ENCODE measurements around the gene OAT. TPM values are rescaled to one million over a fixed set of nuclear protein-coding genes. Genes with fewer than 3 reads are reported as not detected.

Gene OAT
- total and polyA plus RNA-seq, 4 donors: 26.2 to 75.3 (median 53.7) TPM

GRCh38 chr10:124385627-124386185 is 33.0 kb downstream of the OAT start:
- Histone ChIP-seq H3K27me3 (ENCODE audit: control insufficient read depth in 3 of 3, insufficient read depth in 3 of 3, low read length in 2 of 3) (peaks cover 0 to 10% (median 0%) of the 10 kb centered on the region in 3 donors), H3K36me3 (ENCODE audit: control insufficient read depth in 4 of 4, insufficient read depth in 4 of 4, low read length in 4 of 4) (no peaks in the 10 kb centered on the region), H3K9me3 (ENCODE audit: control insufficient read depth in 4 of 4, insufficient read depth in 3 of 4, low read length in 3 of 4) (no peaks in the 10 kb centered on the region), H3K4me1 (ENCODE audit: control insufficient read depth in 5 of 5, insufficient read depth in 5 of 5, low read length in 5 of 5) (peaks cover 0 to 5% (median 0%) of the 10 kb centered on the region in 5 donors), H3K27ac (ENCODE audit: low read depth in 1 of 2, low read length in 1 of 2) (no peak overlapping the region), H3K4me3 (no peak overlapping the region), H3K9ac (ENCODE audit: insufficient read depth in 1 of 2, low read length in 2 of 2) (no peak overlapping the region)
- DNase-seq (no peak), ATAC-seq (ENCODE audit: insufficient read depth, low FRiP score) (no peak)
- 89 to 94% methylated on average over 12 of the region's 12 CpGs for WGBS, 2 donors
- TF ChIP-seq CTCF (IDR thresholded peaks at IDR 0.05; ENCODE audit: control extremely low read depth, extremely low read depth): no peak

GRCh38 chr10:124384591-124385190 is 34.0 kb downstream of the OAT start:
- Histone ChIP-seq H3K27me3 (ENCODE audit: control insufficient read depth in 3 of 3, insufficient read depth in 3 of 3, low read length in 2 of 3) (peaks cover 0 to 13% (median 0%) of the 10 kb centered on the region in 3 donors), H3K9me3 (ENCODE audit: control insufficient read depth in 4 of 4, insufficient read depth in 3 of 4, low read length in 3 of 4) (no peaks in the 10 kb centered on the region), H3K9ac (ENCODE audit: insufficient read depth in 1 of 2, low read length in 2 of 2) (no peak overlapping the region), H3K27ac (ENCODE audit: low read depth in 1 of 2, low read length in 1 of 2) (no peak overlapping the region), H3K4me3 (no peak overlapping the region), H3K4me1 (ENCODE audit: control insufficient read depth in 5 of 5, insufficient read depth in 5 of 5, low read length in 5 of 5) (peaks cover 0 to 5% (median 0%) of the 10 kb centered on the region in 5 donors), H3K36me3 (ENCODE audit: control insufficient read depth in 4 of 4, insufficient read depth in 4 of 4, low read length in 4 of 4) (no peaks in the 10 kb centered on the region)
- ATAC-seq (ENCODE audit: insufficient read depth, low FRiP score) (no peak), DNase-seq (no peak)
- no peak for TF ChIP-seq CTCF (IDR thresholded peaks at IDR 0.05; ENCODE audit: control extremely low read depth, extremely low read depth)
- WGBS, 2 donors: 85 to 86% methylated on average over 7 of the region's 7 CpGs

GRCh38 chr10:124384172-124384571 is 34.6 kb downstream of the OAT start:
- H3K27ac ChIP-seq (ENCODE audit: low read depth in 1 of 2, low read length in 1 of 2): no peak overlapping the region
- H3K36me3 ChIP-seq (ENCODE audit: control insufficient read depth in 4 of 4, insufficient read depth in 4 of 4, low read length in 4 of 4): no peaks in the 10 kb centered on the region
- ATAC-seq (ENCODE audit: insufficient read depth, low FRiP score) (no peak), DNase-seq (no peak)
- no peak for TF ChIP-seq CTCF (IDR thresholded peaks at IDR 0.05; ENCODE audit: control extremely low read depth, extremely low read depth)
- no peak overlapping the region for H3K9ac ChIP-seq (ENCODE audit: insufficient read depth in 1 of 2, low read length in 2 of 2)
- no peak overlapping the region for H3K4me3 ChIP-seq
- peaks cover 0 to 13% (median 0%) of the 10 kb centered on the region in 3 donors for H3K27me3 ChIP-seq (ENCODE audit: control insufficient read depth in 3 of 3, insufficient read depth in 3 of 3, low read length in 2 of 3)
- peaks cover 0 to 5% (median 0%) of the 10 kb centered on the region in 5 donors for H3K4me1 ChIP-seq (ENCODE audit: control insufficient read depth in 5 of 5, insufficient read depth in 5 of 5, low read length in 5 of 5)
- no peaks in the 10 kb centered on the region for H3K9me3 ChIP-seq (ENCODE audit: control insufficient read depth in 4 of 4, insufficient read depth in 3 of 4, low read length in 3 of 4)
- 74 to 79% methylated on average over 4 of the region's 4 CpGs for WGBS, 2 donors
